HCT116 (cell line): ENCODE data around the gene WNT9B. TPM values are rescaled to one million over a fixed set of nuclear protein-coding genes. Genes with fewer than 3 reads are reported as not detected.

Source experiments
- ATAC-seq: fragments of 200-7000 bp; cut with Tn5 transposase; 2 replicates; pipeline ENCODE4 v1.9.1; 2020; ENCODE audit warnings: mild to moderate bottlenecking, moderate library complexity
- BruUV-seq: library from RNA; stranded (reverse); fragments of 400-500 nt; replicated peaks from 2 replicates; lab custom pipeline; 2021; lab: Mats Ljungman, UMichigan
- CTCF ChIA-PET: fragments of 300-600 bp; sonication (Branson Sonifier 250); formaldehyde crosslinking; loops from one replicate; lab custom pipeline; 2021; ENCODE audit warnings: antibody characterized with exemption; lab: Charles Lee
- POLR2A ChIA-PET: fragments of 300-600, 350-600 bp; sonication (Branson Sonifier 250); formaldehyde crosslinking; loops from one replicate; lab custom pipeline; 2021; ENCODE audit warnings: antibody characterized with exemption; lab: Charles Lee
- RAD21 ChIA-PET, 2 experiments: fragments of 300-600 bp; sonication (Branson Sonifier 250); formaldehyde crosslinking; loops; one replicate each; lab custom pipeline; 2023; ENCODE audit warnings: low total read pairs in 2 of 2; ENCODE audit not compliant: uncharacterized antibody in 2 of 2, unreplicated experiment in 2 of 2, low non-redundant PET in 1 of 2; lab: Charles Lee
- DNase-seq: peaks from one replicate; pipeline ENCODE4 v3.0.0-alpha.2; 2010; ENCODE audit warnings: low read depth, low spot score
- H2AFZ ChIP-seq: fragments of 200-600 bp; shearing (Covaris generic), sonication (generic); 2 replicates; pipeline ENCODE4 v1.6.1; 2017; ENCODE audit warnings: low read depth, mixed run types, mixed read lengths, antibody characterized with exemption, low read length; ENCODE audit not compliant: poor library complexity, severe bottlenecking
- H3K27ac ChIP-seq: 2 replicates; pipeline ENCODE4 v1.5.1; 2012; ENCODE audit warnings: low read depth, low read length
- H3K27me3 ChIP-seq: fragments of 200-600 bp; sonication (generic); 2 replicates; pipeline ENCODE4 v1.6.1; 2016; ENCODE audit warnings: mixed run types, low read length, mixed read lengths; ENCODE audit not compliant: insufficient read depth
- H3K36me3 ChIP-seq, 2 experiments: fragments of 200-500 bp in 1 of 2; fragments of 200-600 bp in 1 of 2; sonication (Bioruptor generic) in 1 of 2; sonication (generic) in 1 of 2; 2 replicates each; pipeline versions ENCODE4 v1.5.1 to v1.6.1; 2014 to 2016; ENCODE audit warnings: low read length in 2 of 2, inconsistent platforms in 1 of 2, mixed read lengths in 1 of 2, mixed run types in 1 of 2; ENCODE audit not compliant: insufficient read depth in 2 of 2, control insufficient read depth in 1 of 2
- H3K4me1 ChIP-seq, 2 experiments: fragments of 200-600 bp in 1 of 2; sonication (generic) in 1 of 2; 2 replicates each; pipeline versions ENCODE4 v1.5.1 to v1.6.1; 2012 to 2017; ENCODE audit warnings: low read length in 2 of 2, inconsistent platforms in 1 of 2, mild to moderate bottlenecking in 1 of 2, mixed read lengths in 1 of 2, mixed run types in 1 of 2, moderate library complexity in 1 of 2; ENCODE audit not compliant: insufficient read depth in 2 of 2, control insufficient read depth in 1 of 2
- H3K4me2 ChIP-seq: fragments of 200-600 bp; sonication (generic); 2 replicates; pipeline ENCODE4 v1.6.1; 2017; ENCODE audit warnings: mixed run types, low read length, mixed read lengths
- H3K4me3 ChIP-seq, 2 experiments: fragments of 200-600 bp in 1 of 2; sonication (generic) in 1 of 2; replicated peaks in 1 of 2; 2 replicates each; pipeline ENCODE4 v1.5.1; 2011 to 2016; ENCODE audit warnings: low read length in 2 of 2, control low read depth in 1 of 2, low read depth in 1 of 2, mild to moderate bottlenecking in 1 of 2, mixed read lengths in 1 of 2, mixed run types in 1 of 2
- H3K79me2 ChIP-seq: fragments of 200-600 bp; sonication (generic); 2 replicates; pipeline ENCODE4 v1.6.1; 2017; ENCODE audit warnings: mild to moderate bottlenecking, mixed run types, low read length, moderate library complexity, mixed read lengths; ENCODE audit not compliant: insufficient read depth
- H3K9ac ChIP-seq: fragments of 200-600 bp; sonication (generic); 2 replicates; pipeline ENCODE4 v1.6.1; 2016; ENCODE audit warnings: low read length, mixed read lengths
- H3K9me2 ChIP-seq: fragments of 200-600 bp; sonication (generic), shearing (Covaris generic); 2 replicates; pipeline ENCODE4 v1.6.1; 2017; ENCODE audit warnings: mixed run types, mild to moderate bottlenecking, moderate library complexity; ENCODE audit not compliant: insufficient read depth
- H3K9me3 ChIP-seq, 2 experiments: fragments of 200-500 bp in 1 of 2; fragments of 200-600 bp in 1 of 2; sonication (Bioruptor generic) in 1 of 2; sonication (generic) in 1 of 2; 2 replicates each; pipeline ENCODE4 v1.6.1; 2014 to 2017; ENCODE audit warnings: low read length in 2 of 2, mixed read lengths in 2 of 2, inconsistent platforms in 1 of 2, low read depth in 1 of 2, mild to moderate bottlenecking in 1 of 2, mixed run types in 1 of 2, moderate library complexity in 1 of 2; ENCODE audit not compliant: control insufficient read depth in 1 of 2, insufficient read depth in 1 of 2
- H4K20me1 ChIP-seq: fragments of 200-600 bp; sonication (generic), shearing (Covaris generic); 2 replicates; pipeline ENCODE4 v1.6.1; 2017; ENCODE audit warnings: mixed run types, mild to moderate bottlenecking, moderate library complexity; ENCODE audit not compliant: insufficient read depth
- ATF3 ChIP-seq: IDR thresholded peaks from 2 replicates; pipeline ENCODE4 v1.6.1; 2012
- CBX3 ChIP-seq: IDR thresholded peaks from 2 replicates; pipeline ENCODE4 v1.6.1; 2012; ENCODE audit warnings: low read depth
- CEBPB ChIP-seq: IDR thresholded peaks from 2 replicates; pipeline ENCODE4 v1.6.1; 2012; ENCODE audit warnings: low read depth
- EGR1 ChIP-seq: IDR thresholded peaks from 2 replicates; pipeline ENCODE4 v1.6.1; 2012; ENCODE audit warnings: low read depth
- EZH2 ChIP-seq: fragments of 200-600 bp; sonication (generic); IDR thresholded peaks from 2 replicates; pipeline ENCODE4 v1.6.1; 2017; ENCODE audit warnings: antibody characterized with exemption, mixed run types
- EZH2phosphoT487 ChIP-seq: fragments of 200-600 bp; IDR thresholded peaks from 2 replicates; pipeline ENCODE4 v1.6.1; 2018; ENCODE audit warnings: antibody characterized with exemption, borderline replicate concordance
- FOSL1 ChIP-seq: IDR thresholded peaks from 2 replicates; pipeline ENCODE4 v1.6.1; 2012; ENCODE audit warnings: low read depth
- JUND ChIP-seq: IDR thresholded peaks from 2 replicates; pipeline ENCODE4 v1.6.1; 2012
- POLR2A ChIP-seq: IDR thresholded peaks from 2 replicates; pipeline ENCODE4 v1.7.0; 2011; ENCODE audit warnings: borderline replicate concordance; ENCODE audit not compliant: insufficient read depth, insufficient read length; ENCODE audit errors: extremely low read depth
- POLR2AphosphoS5 ChIP-seq: IDR thresholded peaks from 2 replicates; pipeline ENCODE4 v1.6.1; 2011; ENCODE audit warnings: mild to moderate bottlenecking, low read depth, low read length, moderate library complexity
- SIN3A ChIP-seq: IDR thresholded peaks from 2 replicates; pipeline ENCODE4 v1.6.1; 2012; ENCODE audit warnings: low read depth
- SP1 ChIP-seq: IDR thresholded peaks from 2 replicates; pipeline ENCODE4 v1.6.1; 2012; ENCODE audit warnings: low read depth
- SRF ChIP-seq: IDR thresholded peaks from 2 replicates; pipeline ENCODE4 v1.6.1; 2012; ENCODE audit warnings: low read depth
- YY1 ChIP-seq: IDR thresholded peaks from 2 replicates; pipeline ENCODE4 v1.6.1; 2011; ENCODE audit warnings: low read length, low read depth, moderate library complexity, mild to moderate bottlenecking; ENCODE audit not compliant: insufficient replicate concordance; ENCODE audit errors: extremely low read depth
- ZFX ChIP-seq: fragments of 450-650 bp; IDR thresholded peaks from 2 replicates; pipeline ENCODE4 v1.6.1; 2017
- ZNF274 ChIP-seq: fragments of 200-500 bp; sonication (Bioruptor generic); IDR thresholded peaks from 2 replicates; pipeline ENCODE4 v1.6.1; 2014; ENCODE audit warnings: mild to moderate bottlenecking, low read depth, low read length, inconsistent platforms
- intact Hi-C: fragments of 100-400 bp; cut with micrococcal nuclease; formaldehyde crosslinking; loops from 2 replicates; pipeline ENCODE4 v1.10.0; 2022
- total RNA-seq: library from RNA; stranded (reverse); gene quantifications from one replicate; pipeline ENCODE4 v1.2.1, GENCODE V29; 2021; ENCODE audit not compliant: unreplicated experiment
- TF ChIP-seq, protein P1 (sequence below): IDR thresholded peaks from 2 replicates; pipeline ENCODE4 v1.6.1; 2012; ENCODE audit warnings: low read depth
- TF ChIP-seq, protein P2 (sequence below): IDR thresholded peaks from 2 replicates; pipeline ENCODE4 v1.6.1; 2011; ENCODE audit warnings: mild to moderate bottlenecking, low read length, moderate library complexity; ENCODE audit not compliant: insufficient replicate concordance; ENCODE audit errors: extremely low read depth
- TF ChIP-seq, protein P3 (sequence below): IDR thresholded peaks from 2 replicates; pipeline ENCODE4 v1.6.1; 2012

The WNT9B gene
- total RNA-seq, 1 experiment from 2014 or later, result not detected

DNA sequence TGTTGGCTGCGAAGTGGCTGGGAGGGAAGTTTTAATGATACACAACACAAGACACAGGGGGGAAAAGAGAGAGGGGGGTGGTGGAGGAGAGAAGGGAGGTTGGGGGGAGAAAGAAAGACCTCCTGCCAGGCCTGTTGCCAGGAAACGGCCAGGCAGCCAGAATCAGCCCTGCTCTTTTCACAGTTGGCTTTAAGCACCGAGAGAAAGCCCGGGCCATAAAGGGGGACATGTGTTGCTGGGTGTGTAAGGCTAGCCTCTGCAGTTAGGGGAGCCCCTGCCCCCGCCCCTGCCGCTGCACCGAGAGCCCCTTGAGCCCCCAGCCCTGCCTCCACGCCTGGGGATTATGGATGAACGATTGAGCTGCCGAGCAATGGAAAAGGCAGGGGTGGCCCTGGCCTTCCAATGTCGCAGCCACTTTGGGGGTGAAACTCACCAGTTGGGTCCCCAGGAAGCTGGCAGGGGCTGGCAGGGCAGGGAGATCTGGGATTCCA, 19.0 kb upstream of the WNT9B start (continued):
- TF ChIP-seq ATF3 (no peak), POLR2A (no peak), EZH2phosphoT487 (no peak), EGR1 (no peak), CEBPB (no peak), SRF (no peak), EZH2 (no peak)
- TF ChIP-seq, protein P1, sequence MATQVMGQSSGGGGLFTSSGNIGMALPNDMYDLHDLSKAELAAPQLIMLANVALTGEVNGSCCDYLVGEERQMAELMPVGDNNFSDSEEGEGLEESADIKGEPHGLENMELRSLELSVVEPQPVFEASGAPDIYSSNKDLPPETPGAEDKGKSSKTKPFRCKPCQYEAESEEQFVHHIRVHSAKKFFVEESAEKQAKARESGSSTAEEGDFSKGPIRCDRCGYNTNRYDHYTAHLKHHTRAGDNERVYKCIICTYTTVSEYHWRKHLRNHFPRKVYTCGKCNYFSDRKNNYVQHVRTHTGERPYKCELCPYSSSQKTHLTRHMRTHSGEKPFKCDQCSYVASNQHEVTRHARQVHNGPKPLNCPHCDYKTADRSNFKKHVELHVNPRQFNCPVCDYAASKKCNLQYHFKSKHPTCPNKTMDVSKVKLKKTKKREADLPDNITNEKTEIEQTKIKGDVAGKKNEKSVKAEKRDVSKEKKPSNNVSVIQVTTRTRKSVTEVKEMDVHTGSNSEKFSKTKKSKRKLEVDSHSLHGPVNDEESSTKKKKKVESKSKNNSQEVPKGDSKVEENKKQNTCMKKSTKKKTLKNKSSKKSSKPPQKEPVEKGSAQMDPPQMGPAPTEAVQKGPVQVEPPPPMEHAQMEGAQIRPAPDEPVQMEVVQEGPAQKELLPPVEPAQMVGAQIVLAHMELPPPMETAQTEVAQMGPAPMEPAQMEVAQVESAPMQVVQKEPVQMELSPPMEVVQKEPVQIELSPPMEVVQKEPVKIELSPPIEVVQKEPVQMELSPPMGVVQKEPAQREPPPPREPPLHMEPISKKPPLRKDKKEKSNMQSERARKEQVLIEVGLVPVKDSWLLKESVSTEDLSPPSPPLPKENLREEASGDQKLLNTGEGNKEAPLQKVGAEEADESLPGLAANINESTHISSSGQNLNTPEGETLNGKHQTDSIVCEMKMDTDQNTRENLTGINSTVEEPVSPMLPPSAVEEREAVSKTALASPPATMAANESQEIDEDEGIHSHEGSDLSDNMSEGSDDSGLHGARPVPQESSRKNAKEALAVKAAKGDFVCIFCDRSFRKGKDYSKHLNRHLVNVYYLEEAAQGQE, result no peak
- TF ChIP-seq, all 23 proteins: peak for 0

GRCh38 chr17:46832945-46833839, 18.2 kb upstream of the WNT9B start:
- Histone ChIP-seq H4K20me1 (no peaks in the 10 kb centered on the region), H3K4me2 (no peak overlapping the region), H3K9me2 (no peaks in the 10 kb centered on the region), H3K9me3 (no peaks in the 10 kb centered on the region), H3K9ac (no peak overlapping the region), H3K79me2 (no peaks in the 10 kb centered on the region), H3K27ac (no peak overlapping the region), H3K4me1 (peaks cover 3 to 7% of the 10 kb centered on the region in 2 experiments; a peak in 3 of 4 replicates), H3K27me3 (no peaks in the 10 kb centered on the region), H3K4me3 (no peak overlapping the region), H2AFZ (no peak overlapping the region), H3K36me3 (no peaks in the 10 kb centered on the region)
- ChIA-PET POLR2A (no interaction called here), RAD21 (no interaction called here), CTCF (interaction anchor here (1.7 kb wide), 1 partner anchor 11 kb away, joined by 8 read pairs; no protein-coding TSS in a partner anchor)
- DNase-seq (no peak), ATAC-seq (no peak)
- intact Hi-C loops, result no loop called here
- no TSS peak for BruUV-seq
- no peak for TF ChIP-seq ZNF274
- no peak for TF ChIP-seq EGR1
- no peak for TF ChIP-seq ATF3
- no peak for TF ChIP-seq EZH2phosphoT487
- TF ChIP-seq, protein P2, sequence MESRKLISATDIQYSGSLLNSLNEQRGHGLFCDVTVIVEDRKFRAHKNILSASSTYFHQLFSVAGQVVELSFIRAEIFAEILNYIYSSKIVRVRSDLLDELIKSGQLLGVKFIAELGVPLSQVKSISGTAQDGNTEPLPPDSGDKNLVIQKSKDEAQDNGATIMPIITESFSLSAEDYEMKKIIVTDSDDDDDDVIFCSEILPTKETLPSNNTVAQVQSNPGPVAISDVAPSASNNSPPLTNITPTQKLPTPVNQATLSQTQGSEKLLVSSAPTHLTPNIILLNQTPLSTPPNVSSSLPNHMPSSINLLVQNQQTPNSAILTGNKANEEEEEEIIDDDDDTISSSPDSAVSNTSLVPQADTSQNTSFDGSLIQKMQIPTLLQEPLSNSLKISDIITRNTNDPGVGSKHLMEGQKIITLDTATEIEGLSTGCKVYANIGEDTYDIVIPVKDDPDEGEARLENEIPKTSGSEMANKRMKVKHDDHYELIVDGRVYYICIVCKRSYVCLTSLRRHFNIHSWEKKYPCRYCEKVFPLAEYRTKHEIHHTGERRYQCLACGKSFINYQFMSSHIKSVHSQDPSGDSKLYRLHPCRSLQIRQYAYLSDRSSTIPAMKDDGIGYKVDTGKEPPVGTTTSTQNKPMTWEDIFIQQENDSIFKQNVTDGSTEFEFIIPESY, result no peak
- TF ChIP-seq ZFX, result no peak
- TF ChIP-seq POLR2AphosphoS5, result no peak
- TF ChIP-seq POLR2A, result no peak
- TF ChIP-seq YY1, result no peak
- TF ChIP-seq SP1, result no peak
- TF ChIP-seq FOSL1, result no peak
- TF ChIP-seq, protein P3, sequence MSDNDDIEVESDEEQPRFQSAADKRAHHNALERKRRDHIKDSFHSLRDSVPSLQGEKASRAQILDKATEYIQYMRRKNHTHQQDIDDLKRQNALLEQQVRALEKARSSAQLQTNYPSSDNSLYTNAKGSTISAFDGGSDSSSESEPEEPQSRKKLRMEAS, result no peak
- no peak for TF ChIP-seq SIN3A
- no peak for TF ChIP-seq CBX3
- no peak for TF ChIP-seq JUND
